HG03575 (cell line): ENCODE data around the gene MAST4.
"Not testable (repeated sequence)": the region's sequence is repeated elsewhere in the genome, so short reads cannot be mapped to it uniquely, and the experiment has no call there.

Experiments used
- ATAC-seq: cut with Tn5 transposase; IDR thresholded peaks from one replicate; pipeline ENCODE4 v1.9.1; 2021; ENCODE audit not compliant: unreplicated experiment, insufficient number of reproducible peaks, low FRiP score; ENCODE audit errors: extremely low read depth

MAST4 gene

GRCh38 chr5:66675406-66675805 lies 79.2 kb downstream of the MAST4 start:
- no peak for ATAC-seq

GRCh38 chr5:66680221-66680620 lies 84.0 kb downstream of the MAST4 start:
- ATAC-seq, result no peak

GRCh38 chr5:66680804-66681203 lies 84.6 kb downstream of the MAST4 start:
- ATAC-seq, result no peak

- ATAC-seq, result no peak
Measured at GRCh38 chr5:66684663-66685062, 88.5 kb downstream of the MAST4 start.

- no peak for ATAC-seq
Measured at GRCh38 chr5:66689522-66690220, 93.5 kb downstream of the MAST4 start.

- ATAC-seq, result no peak
Measured at GRCh38 chr5:66694036-66694435, 97.8 kb downstream of the MAST4 start.

GRCh38 chr5:66695840-66696239 lies 99.6 kb downstream of the MAST4 start:
- ATAC-seq, result not testable (repeated sequence)

- ATAC-seq, result no peak
Measured at GRCh38 chr5:66697796-66698564, 101.8 kb downstream of the MAST4 start.

- no peak for ATAC-seq
Measured at GRCh38 chr5:66701244-66701643, 105.1 kb downstream of the MAST4 start.

GRCh38 chr5:66702426-66702825 lies 106.2 kb downstream of the MAST4 start:
- no peak for ATAC-seq

GRCh38 chr5:66704790-66705425 lies 108.7 kb downstream of the MAST4 start:
- ATAC-seq, result no peak

- no peak for ATAC-seq
Measured at GRCh38 chr5:66708368-66708767, 112.2 kb downstream of the MAST4 start.

- ATAC-seq, result no peak
Measured at GRCh38 chr5:66710557-66711088, 114.4 kb downstream of the MAST4 start.

- peak; percentile 71 for ATAC-seq
Measured at GRCh38 chr5:66713998-66714397, 117.8 kb downstream of the MAST4 start.

- ATAC-seq, result no peak
Measured at GRCh38 chr5:66717455-66718373, 121.5 kb downstream of the MAST4 start.

GRCh38 chr5:66718374-66719002 lies 122.3 kb downstream of the MAST4 start:
- ATAC-seq, result no peak

- ATAC-seq, result no peak
Measured at GRCh38 chr5:66720780-66721179, 124.6 kb downstream of the MAST4 start.

- ATAC-seq, result no peak
Measured at GRCh38 chr5:66722686-66723085, 126.5 kb downstream of the MAST4 start.
